NB4 (cell line): ENCODE measurements around the gene MAT1A.

Source experiments
- CTCF ChIP-seq: IDR thresholded peaks from one replicate; pipeline ENCODE4 v1.5.1; 2012; ENCODE audit warnings: low read depth, low read length
- POLR2A ChIP-seq: IDR thresholded peaks from 2 replicates; pipeline ENCODE4 v1.6.1; 2011; ENCODE audit warnings: mild to moderate bottlenecking; ENCODE audit not compliant: insufficient read length; ENCODE audit errors: extremely low read depth

GRCh38 chr10:80268938-80269588 is 20.4 kb downstream of the MAT1A start:
- TF ChIP-seq CTCF (no peak), POLR2A (no peak)
